Stimulated activated CD4-positive, alpha-beta T cell treated with anti-CD3 and anti-CD28 coated beads, Interleukin-12 subunit alpha, Interleukin-12 subunit beta, amount 100 ng/mL, for 4 hours (primary cell): ENCODE measurements around the gene APOE.
"Not testable (repeated sequence)": the region's sequence is repeated elsewhere in the genome, so short reads cannot be mapped to it uniquely, and the experiment has no call there.

Experiments
- DNase-seq: peaks from one replicate; pipeline ENCODE4 v3.0.0-alpha.2; 2020

Gene APOE

GRCh38 chr19:44905437-44906160, at the start of gene APOE:
Gene APOE (plus strand): TSS chr19:44905796. CDS start chr19:44906625, 829 bp downstream.
- DNase-seq: no peak

- DNase-seq: no peak
These were observed 49.0 kb upstream of the APOE start for GRCh38 chr19:44856421-44857083.

GRCh38 chr19:44857837-44858236, 47.8 kb upstream of the APOE start:
- no peak for DNase-seq

- not testable (repeated sequence) for DNase-seq
These were observed 44.0 kb upstream of the APOE start for GRCh38 chr19:44861576-44861975.

GRCh38 chr19:44863990-44864389, 41.6 kb upstream of the APOE start:
- no peak for DNase-seq

- no peak for DNase-seq
These were observed 40.3 kb upstream of the APOE start for GRCh38 chr19:44865196-44865767.

- DNase-seq: no peak
These were observed 38.9 kb upstream of the APOE start for GRCh38 chr19:44866664-44867063.

- DNase-seq: no peak
These were observed 38.0 kb upstream of the APOE start for GRCh38 chr19:44867578-44867977.

- no peak for DNase-seq
These were observed 35.7 kb upstream of the APOE start for GRCh38 chr19:44869733-44870470.

- no peak for DNase-seq
These were observed 33.8 kb upstream of the APOE start for GRCh38 chr19:44871809-44872208.

- DNase-seq: no peak
These were observed 32.9 kb upstream of the APOE start for GRCh38 chr19:44872661-44873060.

- DNase-seq: no peak
These were observed 31.3 kb upstream of the APOE start for GRCh38 chr19:44874317-44874716.

GRCh38 chr19:44875666-44876451, 29.7 kb upstream of the APOE start:
- DNase-seq: no peak

- no peak for DNase-seq
These were observed 28.6 kb upstream of the APOE start for GRCh38 chr19:44876930-44877535.

GRCh38 chr19:44878120-44878865, 27.3 kb upstream of the APOE start:
- no peak for DNase-seq

GRCh38 chr19:44879309-44880065, 26.1 kb upstream of the APOE start:
- DNase-seq: no peak

GRCh38 chr19:44882063-44882462, 23.5 kb upstream of the APOE start:
- no peak for DNase-seq

- not testable (repeated sequence) for DNase-seq
These were observed 22.8 kb upstream of the APOE start for GRCh38 chr19:44882619-44883397.

- no peak for DNase-seq
These were observed 21.7 kb upstream of the APOE start for GRCh38 chr19:44883922-44884321.

- no peak for DNase-seq
These were observed 21.0 kb upstream of the APOE start for GRCh38 chr19:44884566-44884965.
